Glutamatergic neuron (in vitro differentiated cells): ENCODE results near the gene FCHO1. TPM values are rescaled to one million over a fixed set of nuclear protein-coding genes. Genes with fewer than 3 reads are reported as not detected.
A peak's percentile ranks its signal among the peaks of the same experiment; 100 is the strongest.
"Not testable (repeated sequence)": the region's sequence is repeated elsewhere in the genome, so short reads cannot be mapped to it uniquely, and the experiment has no call there.

Experiments
- DNase-seq: peaks from one replicate; pipeline ENCODE4 v3.0.0; 2022
- H3K27ac Mint-ChIP-seq: one replicate; pipeline ENCODE4 v1.8.0; 2020; ENCODE audit warnings: mild to moderate bottlenecking, mixed read lengths, inconsistent platforms; ENCODE audit not compliant: unreplicated experiment
- H3K27me3 Mint-ChIP-seq: one replicate; pipeline ENCODE4 v1.8.0; 2020; ENCODE audit warnings: mild to moderate bottlenecking, moderate library complexity, mixed read lengths, inconsistent platforms; ENCODE audit not compliant: unreplicated experiment
- H3K36me3 Mint-ChIP-seq: one replicate; pipeline ENCODE4 v1.8.0; 2020; ENCODE audit warnings: mild to moderate bottlenecking, mixed read lengths, inconsistent platforms; ENCODE audit not compliant: unreplicated experiment
- H3K4me1 Mint-ChIP-seq: one replicate; pipeline ENCODE4 v1.8.0; 2020; ENCODE audit warnings: mild to moderate bottlenecking, low read depth, mixed read lengths, inconsistent platforms; ENCODE audit not compliant: unreplicated experiment
- H3K4me3 Mint-ChIP-seq: one replicate; pipeline ENCODE4 v1.8.0; 2020; ENCODE audit warnings: mild to moderate bottlenecking, mixed read lengths, inconsistent platforms; ENCODE audit not compliant: unreplicated experiment
- H3K9me3 Mint-ChIP-seq: one replicate; pipeline ENCODE4 v1.8.0; 2020; ENCODE audit warnings: mild to moderate bottlenecking, moderate library complexity, mixed read lengths, inconsistent platforms; ENCODE audit not compliant: unreplicated experiment
- total RNA-seq: library from RNA; stranded (reverse); fragmentation: NEBNext Ultra II Directional; extraction: Animal tissue kit (Norgen Biotek cat#: 25700); gene quantifications from one replicate; pipeline ENCODE4 v1.2.1, GENCODE V29; 2021; ENCODE audit not compliant: unreplicated experiment
- TF ChIP-seq, protein P1 (sequence below): fragments of 200-600 bp; sonication (generic); IDR thresholded peaks from one replicate; pipeline ENCODE4 v1.5.0; 2021; ENCODE audit not compliant: partially characterized antibody, unreplicated experiment

FCHO1 gene
- total RNA-seq, 1 donor from 2014 or later, result 45.2 TPM

DNA sequence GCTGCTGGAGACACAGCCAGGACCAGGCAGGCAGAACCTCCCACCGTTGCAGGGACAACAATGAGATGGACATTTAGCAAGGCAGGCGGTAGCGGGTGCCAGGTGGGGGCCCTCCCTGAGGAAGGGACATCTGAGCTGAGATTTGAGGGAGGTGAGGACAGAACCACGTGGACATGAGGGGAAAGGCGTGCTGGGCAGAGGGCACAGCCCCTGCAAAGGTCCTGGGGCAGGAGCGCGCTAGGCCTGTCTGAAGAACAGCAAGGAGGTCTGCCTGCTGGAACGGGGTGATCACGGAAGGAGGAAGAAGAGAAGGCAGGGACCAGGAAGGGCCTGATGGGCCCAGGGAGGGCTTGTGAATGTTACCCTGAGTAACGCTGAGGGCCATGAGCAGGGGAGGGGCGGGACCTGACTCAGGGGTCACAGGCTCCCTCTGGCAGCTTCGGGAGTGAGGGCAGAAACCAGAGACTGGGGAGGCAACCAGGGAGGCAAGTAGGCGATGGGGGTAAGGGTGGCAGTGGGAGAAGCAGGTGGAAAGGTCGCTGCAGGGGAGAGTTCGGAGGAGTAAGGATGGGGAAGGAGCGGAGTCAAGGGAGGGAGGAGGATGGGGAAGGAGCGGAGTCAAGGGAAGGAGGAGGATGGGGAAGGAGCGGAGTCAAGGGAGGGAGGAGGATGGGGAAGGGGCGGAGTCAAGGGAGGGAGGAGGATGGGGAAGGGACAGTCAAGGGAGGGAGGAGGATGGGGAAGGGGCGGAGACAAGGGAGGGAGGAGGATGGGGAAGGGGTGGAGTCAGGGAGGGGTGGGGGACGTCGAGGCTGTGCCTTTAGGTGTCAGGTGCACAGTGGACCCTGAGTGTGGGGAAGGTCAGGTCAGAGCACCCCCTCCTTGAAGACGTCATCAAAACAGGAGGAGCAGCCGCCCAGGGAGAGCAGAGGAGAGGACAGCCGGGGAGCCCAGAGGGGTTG lies 28.0 kb downstream of the FCHO1 start:
- Mint-ChIP-seq H3K9me3 (peaks cover 7% of the 10 kb centered on the region), H3K4me3 (peak overlapping the region; percentile 81), H3K27me3 (peaks cover 5% of the 10 kb centered on the region), H3K36me3 (peaks cover 12% of the 10 kb centered on the region), H3K27ac (peak overlapping the region; percentile 62), H3K4me1 (peaks cover 3% of the 10 kb centered on the region)
- peak; percentile 72 for DNase-seq
- TF ChIP-seq, protein P1, sequence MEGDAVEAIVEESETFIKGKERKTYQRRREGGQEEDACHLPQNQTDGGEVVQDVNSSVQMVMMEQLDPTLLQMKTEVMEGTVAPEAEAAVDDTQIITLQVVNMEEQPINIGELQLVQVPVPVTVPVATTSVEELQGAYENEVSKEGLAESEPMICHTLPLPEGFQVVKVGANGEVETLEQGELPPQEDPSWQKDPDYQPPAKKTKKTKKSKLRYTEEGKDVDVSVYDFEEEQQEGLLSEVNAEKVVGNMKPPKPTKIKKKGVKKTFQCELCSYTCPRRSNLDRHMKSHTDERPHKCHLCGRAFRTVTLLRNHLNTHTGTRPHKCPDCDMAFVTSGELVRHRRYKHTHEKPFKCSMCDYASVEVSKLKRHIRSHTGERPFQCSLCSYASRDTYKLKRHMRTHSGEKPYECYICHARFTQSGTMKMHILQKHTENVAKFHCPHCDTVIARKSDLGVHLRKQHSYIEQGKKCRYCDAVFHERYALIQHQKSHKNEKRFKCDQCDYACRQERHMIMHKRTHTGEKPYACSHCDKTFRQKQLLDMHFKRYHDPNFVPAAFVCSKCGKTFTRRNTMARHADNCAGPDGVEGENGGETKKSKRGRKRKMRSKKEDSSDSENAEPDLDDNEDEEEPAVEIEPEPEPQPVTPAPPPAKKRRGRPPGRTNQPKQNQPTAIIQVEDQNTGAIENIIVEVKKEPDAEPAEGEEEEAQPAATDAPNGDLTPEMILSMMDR, result no peak

DNA sequence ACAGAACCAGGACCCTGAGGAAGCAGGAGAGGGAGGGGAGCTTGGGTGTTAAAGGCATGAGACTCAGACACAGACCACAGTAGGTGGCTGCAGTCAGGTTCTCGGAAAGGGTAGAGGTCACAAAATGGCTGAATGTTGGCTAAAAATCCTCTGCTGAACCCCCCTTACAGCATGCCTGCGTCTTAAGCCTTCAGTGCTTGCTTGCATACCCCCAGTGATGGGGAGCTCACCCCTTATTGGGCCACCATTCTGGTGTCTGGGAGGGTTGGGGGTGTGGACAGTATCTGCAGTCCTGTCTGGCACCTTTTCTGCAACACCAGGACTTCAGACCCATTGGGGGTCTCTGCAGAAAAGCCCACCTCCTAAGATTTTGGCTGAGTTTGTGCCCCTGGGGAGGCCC lies 29.5 kb downstream of the FCHO1 start:
- TF ChIP-seq, protein P1, result no peak
- Mint-ChIP-seq H3K27ac (no peak overlapping the region), H3K27me3 (peaks cover 5% of the 10 kb centered on the region), H3K36me3 (peaks cover 11% of the 10 kb centered on the region), H3K4me3 (no peak overlapping the region), H3K9me3 (peaks cover 7% of the 10 kb centered on the region), H3K4me1 (peaks cover 4% of the 10 kb centered on the region)
- no peak for DNase-seq

DNA sequence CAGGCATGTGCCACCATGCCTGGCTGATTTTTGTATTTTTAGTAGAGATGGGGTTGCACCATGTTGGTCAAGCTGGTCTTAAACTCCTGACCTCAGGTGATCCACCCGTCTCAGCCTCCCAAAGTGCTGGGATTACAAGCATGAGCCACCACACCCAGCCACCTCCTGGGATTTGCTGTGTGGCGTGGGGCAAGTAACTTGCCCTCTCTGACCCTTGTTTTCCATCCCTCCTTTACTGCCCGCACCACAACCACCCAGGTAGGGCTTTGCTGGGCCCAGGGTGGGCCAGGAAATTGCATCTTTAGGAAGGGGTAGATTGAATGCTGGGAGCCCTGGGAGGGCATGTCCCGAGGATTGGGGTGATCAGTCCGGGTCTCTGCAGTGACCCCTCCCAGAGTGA lies 32.4 kb downstream of the FCHO1 start:
- H3K9me3 Mint-ChIP-seq, H3K4me3 Mint-ChIP-seq, H3K27me3 Mint-ChIP-seq, H3K27ac Mint-ChIP-seq, H3K4me1 Mint-ChIP-seq, DNase-seq: not testable (repeated sequence)
- peaks cover 14% of the 10 kb centered on the region for H3K36me3 Mint-ChIP-seq

DNA sequence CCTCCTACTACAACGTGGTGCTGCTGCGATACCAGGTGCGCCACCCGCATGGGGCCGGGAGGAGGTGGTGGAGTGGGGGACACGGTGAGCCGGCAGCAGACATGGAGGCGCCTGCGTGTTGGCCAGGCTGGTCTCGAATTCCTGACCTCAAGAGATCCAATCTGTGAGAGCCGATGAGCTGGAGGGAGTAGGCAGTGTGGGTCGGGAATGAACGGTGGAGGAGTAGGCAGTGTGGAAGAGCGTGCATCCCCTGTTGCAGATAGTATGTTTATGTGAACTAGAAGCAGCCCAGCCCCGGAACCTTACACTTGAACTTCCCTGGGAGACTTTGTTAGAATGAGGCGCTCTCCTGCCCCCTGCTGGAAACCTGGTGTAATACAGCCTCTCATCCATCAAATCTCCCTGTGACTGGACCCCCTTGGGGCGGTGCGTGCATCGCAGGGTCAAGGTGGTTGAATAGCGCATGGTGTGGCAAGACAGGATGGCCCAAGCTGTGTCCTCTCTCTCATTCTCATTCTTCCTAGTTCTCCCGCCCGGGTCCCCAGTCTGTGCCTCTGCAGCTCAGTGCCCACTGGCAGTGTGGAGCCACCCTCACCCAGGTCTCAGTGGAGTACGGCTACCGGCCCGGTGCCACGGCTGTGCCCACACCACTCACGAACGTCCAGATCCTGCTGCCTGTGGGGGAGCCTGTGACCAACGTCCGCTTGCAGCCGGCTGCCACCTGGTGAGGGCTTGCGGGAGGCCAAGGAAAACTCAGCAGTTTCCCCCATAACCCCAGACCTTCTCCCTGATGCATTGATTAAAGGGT lies 33.1 kb downstream of the FCHO1 start:
- Mint-ChIP-seq H3K36me3 (peaks cover 17% of the 10 kb centered on the region), H3K4me1 (peaks cover 1% of the 10 kb centered on the region), H3K27me3 (peaks cover 9% of the 10 kb centered on the region), H3K4me3 (no peak overlapping the region), H3K27ac (no peak overlapping the region), H3K9me3 (peaks cover 6% of the 10 kb centered on the region)
- TF ChIP-seq, protein P1, result peak; percentile 93
- peak; percentile 81 for DNase-seq

DNA sequence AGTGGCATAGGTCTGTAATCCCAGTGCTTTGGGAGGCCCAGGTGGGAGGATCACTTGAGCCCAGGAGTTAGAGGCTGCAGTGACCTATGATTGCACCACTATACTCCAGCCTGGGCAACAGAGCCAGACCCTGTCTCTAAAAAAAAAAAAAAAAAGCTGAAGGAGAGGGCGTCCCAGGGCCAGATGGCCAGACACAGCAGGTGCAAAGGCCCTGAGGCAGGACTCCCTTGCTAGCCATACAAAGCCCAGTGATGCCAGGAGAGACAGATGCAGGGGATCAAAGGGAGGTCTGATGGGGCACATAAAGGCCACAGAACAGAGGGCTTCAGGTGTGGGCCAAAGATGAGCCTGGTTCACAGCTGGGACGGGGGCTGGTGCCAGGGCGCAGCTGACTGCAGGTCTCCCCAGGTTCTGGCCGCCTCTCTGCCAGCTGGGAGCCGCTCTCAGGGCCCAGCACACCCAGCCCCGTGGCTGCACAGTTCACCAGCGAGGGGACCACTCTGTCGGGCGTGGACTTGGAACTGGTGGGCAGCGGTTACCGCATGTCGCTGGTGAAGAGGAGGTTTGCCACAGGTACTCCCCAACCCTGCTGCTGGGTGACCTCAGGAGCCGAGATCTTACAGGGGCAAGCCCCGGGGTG lies 36.1 kb downstream of the FCHO1 start:
- no peak for DNase-seq
- Mint-ChIP-seq H3K4me3 (no peak overlapping the region), H3K4me1 (peaks cover 5% of the 10 kb centered on the region), H3K9me3 (peaks cover 4% of the 10 kb centered on the region), H3K36me3 (peaks cover 15% of the 10 kb centered on the region), H3K27me3 (peaks cover 6% of the 10 kb centered on the region), H3K27ac (no peak overlapping the region)
- TF ChIP-seq, protein P1, result no peak
